Fibroblast of the aortic adventitia (primary cell): ENCODE results near the gene SMO. TPM values are rescaled to one million over a fixed set of nuclear protein-coding genes. Genes with fewer than 3 reads are reported as not detected.
A peak's percentile ranks its signal among the peaks of the same experiment; 100 is the strongest.
"Not testable (repeated sequence)": the region's sequence is repeated elsewhere in the genome, so short reads cannot be mapped to it uniquely, and the experiment has no call there.

Experiments used
- DNase-seq: peaks from one replicate; pipeline ENCODE4 v3.0.0-alpha.2; 2010; ENCODE audit warnings: low read depth
- H3K4me3 ChIP-seq: 2 replicates; pipeline ENCODE4 v1.5.1; 2011; ENCODE audit warnings: low read depth, mild to moderate bottlenecking, control low read depth, low read length, moderate library complexity
- total RNA-seq: library from RNA; depleted of rRNA; stranded (reverse); fragments of >200 nt; gene quantifications from 2 replicates; pipeline ENCODE4 v1.2.3, GENCODE V29; 2012; ENCODE audit warnings: low replicate concordance
- TF ChIP-seq, protein P1 (sequence below): IDR thresholded peaks from 2 replicates; pipeline ENCODE4 v1.5.1; 2011; ENCODE audit warnings: mild to moderate bottlenecking, low read length, control low read depth, inconsistent platforms; ENCODE audit not compliant: insufficient read depth

SMO gene
- total RNA-seq, 1 donor: 4.2 TPM

DNA sequence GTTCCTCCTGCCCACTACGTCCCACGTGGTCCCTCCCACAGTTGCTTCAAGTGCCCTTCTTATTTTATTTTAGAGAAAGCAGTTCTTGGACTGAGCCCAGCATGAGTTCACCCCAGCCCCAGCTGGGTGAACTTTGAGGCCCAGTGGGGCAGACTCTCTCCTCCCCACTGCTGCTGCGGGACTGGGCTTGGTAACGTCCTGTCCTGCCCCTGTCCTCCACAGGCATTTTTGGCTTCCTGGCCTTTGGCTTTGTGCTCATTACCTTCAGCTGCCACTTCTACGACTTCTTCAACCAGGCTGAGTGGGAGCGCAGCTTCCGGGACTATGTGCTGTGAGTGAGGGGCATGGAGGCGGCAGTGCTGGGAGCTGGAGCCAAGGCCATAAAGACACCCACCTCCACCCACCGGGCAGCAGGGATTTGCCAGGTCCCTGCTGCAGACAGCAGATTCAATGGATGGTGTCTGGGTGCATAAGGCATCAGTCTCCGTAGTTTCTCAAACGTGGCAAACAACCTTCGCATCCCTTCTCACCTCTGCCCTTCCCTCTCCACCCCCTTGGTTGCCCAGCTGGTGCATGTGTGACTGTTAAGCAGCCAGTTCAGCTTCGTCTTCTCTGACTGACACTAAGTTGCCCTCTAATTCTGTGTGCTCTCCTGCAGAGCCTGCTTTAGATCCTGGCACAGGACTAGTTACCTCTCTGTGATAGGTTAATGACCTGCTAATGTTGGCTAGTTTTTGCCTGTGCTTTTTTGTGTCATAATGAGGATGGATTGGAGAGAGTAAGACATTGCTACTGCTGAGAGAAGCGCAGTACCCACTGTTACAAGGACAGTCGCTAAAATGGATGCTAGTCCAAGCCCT is 20.9 kb downstream of the SMO start:
- TF ChIP-seq, protein P1, sequence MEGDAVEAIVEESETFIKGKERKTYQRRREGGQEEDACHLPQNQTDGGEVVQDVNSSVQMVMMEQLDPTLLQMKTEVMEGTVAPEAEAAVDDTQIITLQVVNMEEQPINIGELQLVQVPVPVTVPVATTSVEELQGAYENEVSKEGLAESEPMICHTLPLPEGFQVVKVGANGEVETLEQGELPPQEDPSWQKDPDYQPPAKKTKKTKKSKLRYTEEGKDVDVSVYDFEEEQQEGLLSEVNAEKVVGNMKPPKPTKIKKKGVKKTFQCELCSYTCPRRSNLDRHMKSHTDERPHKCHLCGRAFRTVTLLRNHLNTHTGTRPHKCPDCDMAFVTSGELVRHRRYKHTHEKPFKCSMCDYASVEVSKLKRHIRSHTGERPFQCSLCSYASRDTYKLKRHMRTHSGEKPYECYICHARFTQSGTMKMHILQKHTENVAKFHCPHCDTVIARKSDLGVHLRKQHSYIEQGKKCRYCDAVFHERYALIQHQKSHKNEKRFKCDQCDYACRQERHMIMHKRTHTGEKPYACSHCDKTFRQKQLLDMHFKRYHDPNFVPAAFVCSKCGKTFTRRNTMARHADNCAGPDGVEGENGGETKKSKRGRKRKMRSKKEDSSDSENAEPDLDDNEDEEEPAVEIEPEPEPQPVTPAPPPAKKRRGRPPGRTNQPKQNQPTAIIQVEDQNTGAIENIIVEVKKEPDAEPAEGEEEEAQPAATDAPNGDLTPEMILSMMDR: no peak
- H3K4me3 ChIP-seq: no peak overlapping the region
- no peak for DNase-seq

DNA sequence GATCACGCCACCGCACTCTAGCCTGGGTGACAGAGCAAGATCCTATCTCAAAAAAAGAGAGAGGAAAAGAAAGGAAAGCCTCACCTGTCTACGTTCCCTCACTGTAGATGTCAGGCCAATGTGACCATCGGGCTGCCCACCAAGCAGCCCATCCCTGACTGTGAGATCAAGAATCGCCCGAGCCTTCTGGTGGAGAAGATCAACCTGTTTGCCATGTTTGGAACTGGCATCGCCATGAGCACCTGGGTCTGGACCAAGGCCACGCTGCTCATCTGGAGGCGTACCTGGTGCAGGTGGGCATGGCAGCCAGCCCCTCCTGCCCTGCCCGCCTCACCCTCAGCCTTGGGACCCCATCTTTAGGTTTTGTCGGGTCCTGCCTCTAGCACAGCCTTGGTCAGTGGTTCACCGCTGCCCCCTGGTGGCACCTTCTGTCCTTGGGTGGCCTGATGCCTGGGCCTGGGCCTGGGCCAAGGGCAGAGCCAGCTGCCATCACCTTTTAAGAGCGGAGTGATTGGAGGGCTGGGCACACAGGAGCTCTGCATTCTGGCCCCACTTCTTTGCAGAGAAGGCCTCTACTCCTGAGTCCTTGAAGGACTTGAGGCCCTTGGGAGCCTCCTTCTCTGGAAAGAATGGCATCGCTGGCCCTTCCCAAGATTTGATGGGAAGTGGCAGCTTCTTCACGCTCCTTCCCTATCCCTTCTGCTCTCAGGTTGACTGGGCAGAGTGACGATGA is 22.0 kb downstream of the SMO start:
- DNase-seq: peak; percentile 63
- TF ChIP-seq, protein P1: peak; percentile 83
- no peak overlapping the region for H3K4me3 ChIP-seq

DNA sequence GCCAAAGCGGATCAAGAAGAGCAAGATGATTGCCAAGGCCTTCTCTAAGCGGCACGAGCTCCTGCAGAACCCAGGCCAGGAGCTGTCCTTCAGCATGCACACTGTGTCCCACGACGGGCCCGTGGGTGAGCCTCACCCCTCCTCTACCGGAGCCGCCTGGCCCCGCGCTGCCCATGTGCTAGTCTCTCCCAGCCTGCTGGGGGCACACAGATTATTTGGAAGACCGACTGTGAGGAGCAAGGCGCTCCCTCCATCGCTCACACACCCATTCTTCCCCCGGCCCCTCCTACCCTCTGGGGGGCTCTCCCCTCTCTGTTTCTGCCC is 22.5 kb downstream of the SMO start:
- no peak overlapping the region for H3K4me3 ChIP-seq
- TF ChIP-seq, protein P1: no peak
- no peak for DNase-seq

DNA sequence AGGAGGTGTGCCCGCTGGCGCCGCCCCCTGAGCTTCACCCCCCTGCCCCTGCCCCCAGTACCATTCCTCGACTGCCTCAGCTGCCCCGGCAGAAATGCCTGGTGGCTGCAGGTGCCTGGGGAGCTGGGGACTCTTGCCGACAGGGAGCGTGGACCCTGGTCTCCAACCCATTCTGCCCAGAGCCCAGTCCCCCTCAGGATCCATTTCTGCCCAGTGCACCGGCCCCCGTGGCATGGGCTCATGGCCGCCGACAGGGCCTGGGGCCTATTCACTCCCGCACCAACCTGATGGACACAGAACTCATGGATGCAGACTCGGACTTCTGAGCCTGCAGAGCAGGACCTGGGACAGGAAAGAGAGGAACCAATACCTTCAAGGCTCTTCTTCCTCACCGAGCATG is 23.7 kb downstream of the SMO start:
- H3K4me3 ChIP-seq: no peak overlapping the region
- no peak for DNase-seq
- TF ChIP-seq, protein P1: no peak

DNA sequence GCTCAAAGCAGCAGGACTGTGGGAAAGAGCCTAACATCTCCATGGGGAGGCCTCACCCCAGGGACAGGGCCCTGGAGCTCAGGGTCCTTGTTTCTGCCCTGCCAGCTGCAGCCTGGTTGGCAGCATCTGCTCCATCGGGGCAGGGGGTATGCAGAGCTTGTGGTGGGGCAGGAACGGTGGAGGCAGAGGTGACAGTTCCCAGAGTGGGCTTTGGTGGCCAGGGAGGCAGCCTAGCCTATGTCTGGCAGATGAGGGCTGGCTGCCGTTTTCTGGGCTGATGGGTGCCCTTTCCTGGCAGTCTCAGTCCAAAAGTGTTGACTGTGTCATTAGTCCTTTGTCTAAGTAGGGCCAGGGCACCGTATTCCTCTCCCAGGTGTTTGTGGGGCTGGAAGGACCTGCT is 24.2 kb downstream of the SMO start:
- DNase-seq: no peak
- TF ChIP-seq, protein P1: no peak
- H3K4me3 ChIP-seq: no peak overlapping the region

DNA sequence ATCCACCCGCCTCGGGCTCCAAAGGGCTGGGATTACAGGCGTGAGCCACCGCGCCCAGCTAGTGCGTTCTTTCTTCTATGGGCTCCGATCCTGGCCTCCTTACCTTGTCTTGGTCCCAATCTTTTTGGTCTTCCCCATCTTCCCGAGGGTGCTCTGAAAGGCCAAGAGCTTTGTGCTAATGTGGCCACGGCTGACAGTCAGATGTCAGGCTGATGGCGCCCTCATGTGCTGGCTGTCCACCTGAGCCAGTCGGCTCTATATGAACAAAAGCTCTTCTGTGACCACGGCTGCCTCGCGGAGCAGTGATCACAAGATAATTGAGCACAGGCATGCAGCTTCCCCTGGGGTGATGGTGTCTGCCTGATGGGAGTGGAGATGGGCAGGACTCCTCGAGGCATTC is 25.4 kb downstream of the SMO start:
- no peak for DNase-seq
- TF ChIP-seq, protein P1: no peak
- no peak overlapping the region for H3K4me3 ChIP-seq

DNA sequence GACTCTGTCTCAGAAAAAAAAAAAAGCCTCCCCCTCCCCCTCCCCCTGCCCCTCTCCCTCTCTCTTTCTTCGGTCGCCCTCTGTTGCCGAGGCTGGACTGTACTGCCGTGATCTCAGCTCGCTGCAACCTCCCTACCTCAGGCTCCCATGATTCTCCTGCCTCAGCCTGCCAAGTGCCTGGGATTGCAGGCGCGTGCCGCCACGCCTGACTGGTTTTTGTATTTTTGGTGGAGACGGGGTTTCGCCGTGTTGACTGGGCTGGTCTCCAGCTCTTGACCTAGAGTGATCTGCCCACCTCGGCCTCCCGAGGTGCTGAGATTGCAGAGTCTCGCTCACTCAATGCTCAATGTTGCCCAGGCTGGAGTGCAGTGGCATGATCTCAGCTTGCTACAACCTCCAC is 27.3 kb downstream of the SMO start:
- DNase-seq, H3K4me3 ChIP-seq: not testable (repeated sequence)

DNA sequence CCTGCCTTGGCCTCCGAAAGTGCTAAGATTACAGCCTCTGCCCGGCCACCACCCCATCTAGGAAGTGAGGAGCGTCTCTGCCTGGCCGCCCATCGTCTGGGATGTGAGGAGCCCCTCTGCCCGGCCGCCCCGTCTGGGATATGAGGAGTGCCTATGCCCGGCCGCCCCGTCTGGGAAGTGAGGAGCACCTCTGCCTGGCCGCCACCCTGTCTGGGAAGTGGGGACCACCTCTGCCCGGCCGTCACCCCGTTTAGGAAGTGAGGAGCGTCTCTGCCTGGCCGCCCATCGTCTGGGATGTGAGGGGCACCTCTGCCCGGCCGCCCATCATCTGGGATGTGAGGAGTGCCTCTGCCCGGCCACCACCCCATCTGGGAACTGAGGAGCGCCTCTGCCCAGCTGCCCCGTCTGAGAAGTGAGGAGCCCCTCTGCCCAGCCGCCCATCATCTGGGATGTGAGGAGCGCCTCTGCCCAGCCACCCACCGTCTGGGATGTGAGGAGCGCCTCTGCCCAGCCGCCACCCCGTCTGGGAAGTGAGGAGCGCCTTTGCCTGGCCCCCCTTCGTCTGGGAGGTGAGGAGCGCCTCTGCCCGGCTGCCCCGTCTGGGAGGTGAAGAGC is 27.8 kb downstream of the SMO start:
- DNase-seq: not testable (repeated sequence)

DNA sequence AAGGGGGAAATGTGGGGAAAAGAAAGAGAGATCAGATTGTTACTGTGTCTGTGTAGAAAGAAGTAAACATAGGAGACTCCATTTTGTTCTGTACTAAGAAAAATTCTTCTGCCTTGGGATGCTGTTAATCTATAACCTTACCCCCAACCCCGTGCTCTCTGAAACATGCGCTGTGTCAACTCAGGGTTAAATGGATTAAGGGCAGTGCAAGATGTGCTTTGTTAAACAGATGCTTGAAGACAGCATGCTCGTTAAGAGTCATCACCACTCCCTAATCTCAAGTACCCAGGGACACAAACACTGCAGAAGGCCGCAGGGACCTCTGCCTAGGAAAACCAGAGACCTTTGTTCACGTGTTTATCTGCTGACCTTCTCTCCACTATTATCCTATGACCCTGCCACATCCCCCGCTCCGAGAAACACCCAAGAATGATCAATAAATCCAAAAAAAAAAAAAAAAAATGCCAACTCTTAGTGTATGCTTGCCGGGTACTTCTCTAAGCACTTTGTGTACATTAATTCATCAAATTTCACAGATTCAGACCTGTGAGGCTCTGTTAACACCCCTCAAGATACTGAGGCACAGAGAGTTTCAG is 28.5 kb downstream of the SMO start:
- not testable (repeated sequence) for DNase-seq

More for the DNA sequence above, 27.8 kb downstream of the SMO start:
- H3K4me3 ChIP-seq: not testable (repeated sequence)

More for the DNA sequence above, 28.5 kb downstream of the SMO start:
- not testable (repeated sequence) for H3K4me3 ChIP-seq
